Gastrocnemius medialis (tissue), 4 donors: ENCODE data around the gene ENPP3.

ENCODE experiments used
- CTCF ChIP-seq, 5 experiments: fragments of 450-650 bp in 3 of 5; fragments of 200-600 bp in 2 of 5; sonication (generic) in 2 of 5; IDR thresholded peaks in 4 of 5; conservative IDR thresholded peaks in 1 of 5; 1 replicate in 4 of 5; 2 replicates in 1 of 5; pipeline ENCODE4 v1.5.1; 2016 to 2019; ENCODE audit warnings: antibody characterized with exemption in 5 of 5, mild to moderate bottlenecking in 3 of 5, moderate library complexity in 3 of 5
- POLR2A ChIP-seq, 2 donors: fragments of 450-650 bp; IDR thresholded peaks; one replicate each; pipeline ENCODE4 v1.6.1; 2017; ENCODE audit warnings: antibody characterized with exemption in 2 of 2, mild to moderate bottlenecking in 2 of 2, moderate library complexity in 2 of 2

GRCh38 chr6:131657630-131658111 is 20.6 kb downstream of the ENPP3 start:
- TF ChIP-seq CTCF (IDR thresholded peaks at IDR 0.05 in 4 of 5, conservative IDR thresholded peaks at IDR 0.05 in 1 of 5) (no peak), POLR2A (IDR thresholded peaks at IDR 0.05) (no peak)
